ENCODE measurements around the gene NTM. TPM values are rescaled to one million over a fixed set of nuclear protein-coding genes. Genes with fewer than 3 reads are reported as not detected.

NTM gene
- total and polyA plus RNA-seq, 2 of the 8 experiments (the other 6 are each of a cell fraction or from before 2014, with no cell fraction given): 13.4 to 20.0 TPM

GRCh38 chr11:131656839-131657211, 286.4 kb downstream of the NTM start:
- H2AK5ac ChIP-seq (ENCODE audit: low read depth, low read length): no peak overlapping the region
- H3K27me3 ChIP-seq (replicated peaks in 1 of 4; ENCODE audit: control insufficient read depth in 3 of 4, extremely low read depth in 1 of 4, insufficient read depth in 3 of 4, low read length in 3 of 4): 0 out of 7 replicates have a peak, but pooled peaks cover 0 to 1% (median 0%) of the 10 kb centered on the region in 4 experiments
- peak overlapping the region; percentile 78 for H4K91ac ChIP-seq (replicated peaks; ENCODE audit: insufficient read length, low read length)
- peak overlapping the region; percentile 83; the same call in 1 of the 2 replicates for H2BK5ac ChIP-seq (ENCODE audit: low read depth, low read length)
- peak overlapping the region; percentile 5 for H3K56ac ChIP-seq (replicated peaks; ENCODE audit: insufficient read length, low read depth, low read length)
- peak overlapping the region in 1 of 4 experiments; percentile 13; a peak in 1 of 7 replicates for H3K9ac ChIP-seq (replicated peaks in 1 of 4; ENCODE audit: extremely low read depth in 1 of 4, low read depth in 3 of 4, low read length in 3 of 4)
- no peak overlapping the region for H3K4ac ChIP-seq (replicated peaks; ENCODE audit: insufficient read length, low read depth, low read length)
- H2BK120ac ChIP-seq (replicated peaks; ENCODE audit: low read depth, low read length): peak overlapping the region; percentile 30
- H4K5ac ChIP-seq (ENCODE audit: insufficient read length, low read depth, low read length): peak overlapping the region; percentile 32
- no peak overlapping the region for H2BK20ac ChIP-seq (ENCODE audit: low read length)
- no peaks in the 10 kb centered on the region for H3K23me2 ChIP-seq (ENCODE audit: low read depth, low read length)
- ChIA-PET CTCF (ENCODE audit: partially characterized antibody) (interaction anchor here (0.5 to 31.3 kb wide), 15 partner anchors 11 to 1361 kb away, joined by 3 to 1023 read pairs (median 5); no protein-coding TSS in a partner anchor), POLR2A (ENCODE audit: partially characterized antibody) (interaction anchor here (1.0 to 2.0 kb wide), 3 partner anchors 11 to 13 kb away, joined by 3 to 8 read pairs (median 3); no protein-coding TSS in a partner anchor)
- H2AFZ ChIP-seq (ENCODE audit: low read length): peak overlapping the region; percentile 89; the same call in 1 of the 2 replicates
- no peaks in the 10 kb centered on the region for H3K79me2 ChIP-seq (ENCODE audit: control insufficient read depth in 1 of 2, insufficient read depth in 2 of 2, low read length in 2 of 2)
- peak overlapping the region in 1 of 4 experiments; percentile 38; a peak in 2 of 8 replicates for H3K4me3 ChIP-seq (ENCODE audit: extremely low read depth in 1 of 4, insufficient read depth in 2 of 4, low read depth in 3 of 4, low read length in 4 of 4)
- DNase-seq (ENCODE audit: low read depth in 1 of 2, low spot score in 2 of 2): no peak
- H3K18ac ChIP-seq (ENCODE audit: extremely low read depth, low read length): peak overlapping the region; percentile 42
- H3K36me3 ChIP-seq (ENCODE audit: control insufficient read depth in 2 of 4, insufficient read depth in 4 of 4, low read length in 3 of 4): no peaks in the 10 kb centered on the region; a peak in 1 of 8 replicates
- peaks cover 19 to 47% (median 35%) of the 10 kb centered on the region in 4 experiments for H3K4me1 ChIP-seq (replicated peaks in 1 of 4; ENCODE audit: control insufficient read depth in 3 of 4, insufficient read depth in 4 of 4, low read length in 3 of 4)
- H2BK12ac ChIP-seq (ENCODE audit: low read depth, low read length): no peak overlapping the region
- no peaks in the 10 kb centered on the region; the same call in 1 of the 2 replicates for H3K79me1 ChIP-seq (ENCODE audit: low read depth, low read length)
- 55% methylated on average over 8 of the region's 9 CpGs; no CpG with 5 or more reads in 1 of the 2 experiments for WGBS, 2 experiments (ENCODE audit: extremely low coverage in 1 of 2, insufficient coverage in 1 of 2, insufficient read length in 1 of 2, insufficient replicate concordance in 2 of 2, low coverage in 1 of 2, low lambda C conversion rate in 2 of 2, missing lambda C conversion rate in 1 of 2)
- no peak overlapping the region for H3K23ac ChIP-seq (ENCODE audit: insufficient read length)
- no peak overlapping the region for H3K27ac ChIP-seq (ENCODE audit: low read depth, low read length)
- no peaks in the 10 kb centered on the region for H4K20me1 ChIP-seq (replicated peaks in 1 of 2; ENCODE audit: control insufficient read depth in 1 of 2, insufficient read depth in 2 of 2, low read length in 2 of 2)
- H3K9me3 ChIP-seq (ENCODE audit: insufficient read depth in 2 of 2, low read depth in 1 of 2, low read length in 1 of 2): no peaks in the 10 kb centered on the region
- H2BK15ac ChIP-seq (ENCODE audit: low read length): no peak overlapping the region; the same call in 1 of the 2 replicates
- H3K4me2 ChIP-seq (ENCODE audit: insufficient read depth in 1 of 2, low read depth in 2 of 2, low read length in 2 of 2): peak overlapping the region; percentile 35 to 61
- H3K14ac ChIP-seq (ENCODE audit: insufficient read length): no peak overlapping the region
- peak; percentile 13 for FAIRE-seq
- no peak overlapping the region for H4K8ac ChIP-seq (ENCODE audit: extremely low read depth, insufficient read depth, low read length)
- no peak for TF ChIP-seq JUN (IDR thresholded peaks at IDR 0.05; ENCODE audit: low read depth, low read length)
- TF ChIP-seq ASH2L (IDR thresholded peaks at IDR 0.05; ENCODE audit: low read length): peak; percentile 15
- no peak for TF ChIP-seq PHF8 (conservative IDR thresholded peaks at IDR 0.05; ENCODE audit: low read depth, low read length)
- TF ChIP-seq RAD21 (IDR thresholded peaks at IDR 0.05 in 1 of 2, conservative IDR thresholded peaks at IDR 0.05 in 1 of 2; ENCODE audit: low read depth in 2 of 2, low read length in 2 of 2): peak in 1 of 2 experiments; percentile 22; a peak in 1 of 4 replicates
- TF ChIP-seq TAF1 (IDR thresholded peaks at IDR 0.05; ENCODE audit: low read depth, low read length): no peak
- no peak for TF ChIP-seq SP4 (IDR thresholded peaks at IDR 0.05; ENCODE audit: low read length)
- no peak for TF ChIP-seq JUND (IDR thresholded peaks at IDR 0.05; ENCODE audit: low read length)
- TF ChIP-seq HDAC2 (IDR thresholded peaks at IDR 0.05; ENCODE audit: borderline replicate concordance in 1 of 2, low read depth in 2 of 2, low read length in 2 of 2): 0 out of 4 replicates have a peak, but pooled peaks of 1 of the 2 experiments have one; percentile 34
- TF ChIP-seq, protein P1, sequence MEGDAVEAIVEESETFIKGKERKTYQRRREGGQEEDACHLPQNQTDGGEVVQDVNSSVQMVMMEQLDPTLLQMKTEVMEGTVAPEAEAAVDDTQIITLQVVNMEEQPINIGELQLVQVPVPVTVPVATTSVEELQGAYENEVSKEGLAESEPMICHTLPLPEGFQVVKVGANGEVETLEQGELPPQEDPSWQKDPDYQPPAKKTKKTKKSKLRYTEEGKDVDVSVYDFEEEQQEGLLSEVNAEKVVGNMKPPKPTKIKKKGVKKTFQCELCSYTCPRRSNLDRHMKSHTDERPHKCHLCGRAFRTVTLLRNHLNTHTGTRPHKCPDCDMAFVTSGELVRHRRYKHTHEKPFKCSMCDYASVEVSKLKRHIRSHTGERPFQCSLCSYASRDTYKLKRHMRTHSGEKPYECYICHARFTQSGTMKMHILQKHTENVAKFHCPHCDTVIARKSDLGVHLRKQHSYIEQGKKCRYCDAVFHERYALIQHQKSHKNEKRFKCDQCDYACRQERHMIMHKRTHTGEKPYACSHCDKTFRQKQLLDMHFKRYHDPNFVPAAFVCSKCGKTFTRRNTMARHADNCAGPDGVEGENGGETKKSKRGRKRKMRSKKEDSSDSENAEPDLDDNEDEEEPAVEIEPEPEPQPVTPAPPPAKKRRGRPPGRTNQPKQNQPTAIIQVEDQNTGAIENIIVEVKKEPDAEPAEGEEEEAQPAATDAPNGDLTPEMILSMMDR (IDR thresholded peaks at IDR 0.05; ENCODE audit: control extremely low read depth in 1 of 3, insufficient read depth in 1 of 3, low read depth in 1 of 3, low read length in 3 of 3): peak; percentile 17 to 20 (median 18); a peak in 3 of 4 replicates
- no peak for TF ChIP-seq SP2 (IDR thresholded peaks at IDR 0.05; ENCODE audit: low read length)
